22Rv1 (cell line): Measurements from ENCODE around the gene TMC6.

Experiments
- H3K27ac ChIP-seq: fragments of 450-650 bp; 2 replicates; pipeline ENCODE4 v1.5.1; 2017
- ZFX ChIP-seq: fragments of 450-650 bp; IDR thresholded peaks from 2 replicates; pipeline ENCODE4 v1.6.1; 2017; ENCODE audit warnings: antibody characterized with exemption, borderline replicate concordance
- TF ChIP-seq, protein P1 (sequence below): fragments of 450-650 bp; IDR thresholded peaks from 2 replicates; pipeline ENCODE4 v1.5.1; 2017; ENCODE audit warnings: mild to moderate bottlenecking

TMC6 gene

DNA sequence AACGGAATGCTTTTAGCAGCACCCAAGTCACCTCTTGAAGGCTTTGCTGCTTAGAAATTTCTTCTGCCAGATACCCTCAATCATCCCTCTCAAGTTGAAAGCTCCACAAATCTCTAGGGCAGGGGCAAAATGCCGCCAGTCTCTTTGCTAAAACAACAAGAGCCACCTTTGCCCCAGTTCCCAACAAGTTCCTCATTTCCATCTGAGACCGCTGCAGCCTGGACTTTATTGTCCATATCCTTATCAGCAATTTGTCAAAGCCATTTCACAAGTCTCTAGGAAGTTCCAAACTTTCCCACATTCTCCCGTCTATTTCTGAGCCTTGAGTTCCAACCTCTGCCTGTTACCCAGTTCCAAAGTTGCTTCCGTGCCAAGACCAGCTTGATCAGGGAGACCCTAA is 27.4 kb downstream of the TMC6 start:
- no peak overlapping the region for H3K27ac ChIP-seq
- TF ChIP-seq ZFX: no peak
- TF ChIP-seq, protein P1, sequence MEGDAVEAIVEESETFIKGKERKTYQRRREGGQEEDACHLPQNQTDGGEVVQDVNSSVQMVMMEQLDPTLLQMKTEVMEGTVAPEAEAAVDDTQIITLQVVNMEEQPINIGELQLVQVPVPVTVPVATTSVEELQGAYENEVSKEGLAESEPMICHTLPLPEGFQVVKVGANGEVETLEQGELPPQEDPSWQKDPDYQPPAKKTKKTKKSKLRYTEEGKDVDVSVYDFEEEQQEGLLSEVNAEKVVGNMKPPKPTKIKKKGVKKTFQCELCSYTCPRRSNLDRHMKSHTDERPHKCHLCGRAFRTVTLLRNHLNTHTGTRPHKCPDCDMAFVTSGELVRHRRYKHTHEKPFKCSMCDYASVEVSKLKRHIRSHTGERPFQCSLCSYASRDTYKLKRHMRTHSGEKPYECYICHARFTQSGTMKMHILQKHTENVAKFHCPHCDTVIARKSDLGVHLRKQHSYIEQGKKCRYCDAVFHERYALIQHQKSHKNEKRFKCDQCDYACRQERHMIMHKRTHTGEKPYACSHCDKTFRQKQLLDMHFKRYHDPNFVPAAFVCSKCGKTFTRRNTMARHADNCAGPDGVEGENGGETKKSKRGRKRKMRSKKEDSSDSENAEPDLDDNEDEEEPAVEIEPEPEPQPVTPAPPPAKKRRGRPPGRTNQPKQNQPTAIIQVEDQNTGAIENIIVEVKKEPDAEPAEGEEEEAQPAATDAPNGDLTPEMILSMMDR: no peak

GRCh38 chr17:78096093-78096492 is 32.5 kb downstream of the TMC6 start:
- no peak overlapping the region for H3K27ac ChIP-seq
- TF ChIP-seq, protein P1: no peak
- TF ChIP-seq ZFX: no peak

DNA sequence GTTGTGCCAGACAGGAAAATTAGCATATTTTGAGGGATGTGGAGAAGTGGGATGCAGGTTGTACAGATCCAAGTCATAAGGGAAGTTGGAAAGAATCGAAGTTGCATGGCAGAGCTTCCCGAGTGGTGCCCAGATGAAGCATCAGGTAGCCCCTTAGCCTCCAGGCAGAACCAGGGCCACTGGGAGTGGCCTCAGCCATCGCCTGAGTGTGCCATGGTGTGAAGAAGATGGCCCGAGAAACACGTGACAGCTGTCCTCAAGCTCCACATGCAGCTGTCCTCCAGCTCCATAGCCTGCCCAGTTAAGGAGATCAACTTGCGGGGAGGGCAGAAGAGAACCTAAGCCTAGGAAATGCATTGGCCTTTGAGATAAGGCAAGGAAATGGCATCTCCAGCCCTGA is 33.5 kb downstream of the TMC6 start:
- TF ChIP-seq ZFX: no peak
- TF ChIP-seq, protein P1: no peak
- no peak overlapping the region for H3K27ac ChIP-seq

DNA sequence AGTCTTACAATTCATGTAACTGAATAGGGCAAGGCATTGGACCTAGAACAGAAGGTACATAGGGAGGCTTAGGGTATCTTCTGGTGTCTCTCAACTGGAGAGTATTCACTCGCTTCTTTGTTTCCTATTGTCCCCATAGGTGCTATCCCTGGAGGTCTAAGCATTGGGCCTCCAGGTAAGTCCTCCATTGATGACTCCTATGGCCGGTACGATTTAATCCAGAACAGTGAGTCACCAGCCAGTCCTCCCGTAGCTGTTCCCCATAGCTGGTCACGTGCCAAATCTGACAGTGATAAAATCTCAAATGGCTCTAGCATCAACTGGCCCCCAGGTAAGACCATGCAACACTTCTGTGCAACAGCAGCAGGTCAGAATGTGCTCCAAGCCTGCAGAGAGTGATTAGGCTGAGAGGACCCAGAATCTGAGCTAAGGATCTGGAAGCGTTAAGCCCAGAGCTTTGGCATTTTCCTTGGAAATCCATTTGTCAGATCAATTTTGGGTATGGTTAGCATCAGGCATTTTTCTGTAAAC is 35.7 kb downstream of the TMC6 start:
- TF ChIP-seq ZFX: no peak
- TF ChIP-seq, protein P1: no peak
- H3K27ac ChIP-seq: no peak overlapping the region

- TF ChIP-seq ZFX: no peak
- TF ChIP-seq, protein P1: no peak
- no peak overlapping the region for H3K27ac ChIP-seq
Observed at GRCh38 chr17:78089576-78090281, 38.8 kb downstream of the TMC6 start.

GRCh38 chr17:78088529-78088928 is 40.0 kb downstream of the TMC6 start:
- no peak for TF ChIP-seq ZFX
- TF ChIP-seq, protein P1: no peak

GRCh38 chr17:78086740-78087139 is 41.8 kb downstream of the TMC6 start:
- TF ChIP-seq ZFX: no peak
- TF ChIP-seq, protein P1: no peak
- no peak overlapping the region for H3K27ac ChIP-seq

More at GRCh38 chr17:78088529-78088928, 40.0 kb downstream of the TMC6 start:
- no peak overlapping the region for H3K27ac ChIP-seq
